Body of pancreas (tissue), 4 donors: ENCODE results near the gene PRKAG2. TPM values are rescaled to one million over a fixed set of nuclear protein-coding genes. Genes with fewer than 3 reads are reported as not detected.

Source experiments
- ATAC-seq: fragments of 150-250 bp; one replicate; pipeline ENCODE4 v1.9.1; 2016
- DNase-seq, 4 donors: peaks; one replicate each; pipeline ENCODE4 v3.0.0-alpha.2; 2019
- H3K27ac ChIP-seq, 4 donors: fragments of 200-600 bp; sonication (generic); 1 replicate in 3 of 4; 2 replicates in 1 of 4; pipeline versions ENCODE4 v1.5.1 to v1.6.1; 2016 to 2019; ENCODE audit warnings: mild to moderate bottlenecking in 1 of 4, mixed read lengths in 1 of 4, moderate library complexity in 1 of 4
- H3K27me3 ChIP-seq, 2 donors: fragments of 200-600 bp; sonication (generic); one replicate each; pipeline ENCODE4 v1.6.0; 2016; ENCODE audit warnings: mild to moderate bottlenecking in 1 of 2
- H3K36me3 ChIP-seq, 2 donors: fragments of 200-600 bp; sonication (generic); replicated peaks in 1 of 2; 2 replicates each; pipeline ENCODE4 v1.5.1; 2016; ENCODE audit warnings: low read depth in 2 of 2; ENCODE audit not compliant: insufficient read depth in 1 of 2
- H3K4me1 ChIP-seq: fragments of 200-600 bp; sonication (generic); one replicate; pipeline ENCODE4 v1.6.0; 2016
- H3K4me3 ChIP-seq, 2 donors: fragments of 200-600 bp; sonication (generic); 1 replicate in 1 of 2; 2 replicates in 1 of 2; pipeline ENCODE4 v1.5.1; 2016 to 2019
- H3K9me3 ChIP-seq, 3 donors: fragments of 200-600 bp; sonication (generic); 1 replicate in 2 of 3; 2 replicates in 1 of 3; pipeline ENCODE4 v1.5.1; 2016
- POLR2A ChIP-seq, 3 donors: fragments of 450-650 bp; IDR thresholded peaks; one replicate each; pipeline ENCODE4 v1.6.1; 2016; ENCODE audit warnings: antibody characterized with exemption in 3 of 3, mild to moderate bottlenecking in 2 of 3
- WGBS, 2 donors: methylation state at CpG; one replicate each; pipeline ENCODE4 v1.1.5; 2017; 5-methylcytosine and 5-hydroxymethylcytosine counted together
- intact Hi-C: fragments of 100-400 bp; cut with DNase I; formaldehyde crosslinking; loops from one replicate; pipeline ENCODE4 v1.15.1; 2023
- total RNA-seq, 2 donors: library from RNA; depleted of rRNA; stranded (reverse); fragments of >200 nt; gene quantifications; one replicate each; pipeline ENCODE4 v1.1.0, GENCODE V29; 2016
- TF ChIP-seq, protein P1 (sequence below), 7 experiments: fragments of 450-650 bp in 4 of 7; fragments of 200-600 bp in 3 of 7; sonication (generic) in 3 of 7; IDR thresholded peaks; one replicate each; pipeline ENCODE4 v1.5.1; 2016 to 2019; ENCODE audit warnings: antibody characterized with exemption in 7 of 7

The PRKAG2 gene
- total RNA-seq, 2 donors from 2014 or later: 9.9 to 24.4 TPM

DNA sequence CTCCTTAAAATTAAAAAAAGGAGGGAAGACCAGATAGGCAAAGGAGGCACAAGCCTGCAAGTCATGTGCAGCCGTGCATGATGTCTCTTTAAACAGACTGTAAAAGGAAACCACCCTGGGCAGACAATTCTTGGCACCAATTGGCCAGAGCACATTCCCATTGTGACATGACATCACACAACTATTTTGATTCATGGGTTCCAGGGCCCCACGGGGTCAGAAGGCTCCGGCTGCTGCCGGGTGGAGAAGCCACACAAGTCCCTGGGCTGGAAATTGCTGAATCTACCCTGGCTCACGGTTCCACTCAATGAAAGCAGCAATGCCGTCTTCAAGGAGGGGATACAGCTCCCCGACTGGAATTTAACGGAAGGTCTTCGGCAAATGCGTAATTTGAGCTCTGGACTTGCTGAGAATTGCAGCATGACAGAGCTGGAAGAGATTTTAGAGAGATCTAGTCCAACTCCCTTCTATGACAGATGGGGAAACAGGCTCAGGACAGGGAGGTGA is 140.5 kb downstream of the PRKAG2 start:
- no peak overlapping the region for H3K4me3 ChIP-seq
- ATAC-seq: peak; percentile 92
- H3K36me3 ChIP-seq: no peaks in the 10 kb centered on the region
- intact Hi-C loops: no loop called here
- peak overlapping the region in 3 of 4 donors; percentile 60 to 72 (median 64) for H3K27ac ChIP-seq
- H3K4me1 ChIP-seq: no peaks in the 10 kb centered on the region
- no peaks in the 10 kb centered on the region for H3K9me3 ChIP-seq
- H3K27me3 ChIP-seq: no peaks in the 10 kb centered on the region
- TF ChIP-seq, protein P1, sequence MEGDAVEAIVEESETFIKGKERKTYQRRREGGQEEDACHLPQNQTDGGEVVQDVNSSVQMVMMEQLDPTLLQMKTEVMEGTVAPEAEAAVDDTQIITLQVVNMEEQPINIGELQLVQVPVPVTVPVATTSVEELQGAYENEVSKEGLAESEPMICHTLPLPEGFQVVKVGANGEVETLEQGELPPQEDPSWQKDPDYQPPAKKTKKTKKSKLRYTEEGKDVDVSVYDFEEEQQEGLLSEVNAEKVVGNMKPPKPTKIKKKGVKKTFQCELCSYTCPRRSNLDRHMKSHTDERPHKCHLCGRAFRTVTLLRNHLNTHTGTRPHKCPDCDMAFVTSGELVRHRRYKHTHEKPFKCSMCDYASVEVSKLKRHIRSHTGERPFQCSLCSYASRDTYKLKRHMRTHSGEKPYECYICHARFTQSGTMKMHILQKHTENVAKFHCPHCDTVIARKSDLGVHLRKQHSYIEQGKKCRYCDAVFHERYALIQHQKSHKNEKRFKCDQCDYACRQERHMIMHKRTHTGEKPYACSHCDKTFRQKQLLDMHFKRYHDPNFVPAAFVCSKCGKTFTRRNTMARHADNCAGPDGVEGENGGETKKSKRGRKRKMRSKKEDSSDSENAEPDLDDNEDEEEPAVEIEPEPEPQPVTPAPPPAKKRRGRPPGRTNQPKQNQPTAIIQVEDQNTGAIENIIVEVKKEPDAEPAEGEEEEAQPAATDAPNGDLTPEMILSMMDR (IDR thresholded peaks at IDR 0.05): peak in 2 of 7 experiments; percentile 12 to 18
- peak in 2 of 3 donors; percentile 33 to 59 for TF ChIP-seq POLR2A (IDR thresholded peaks at IDR 0.05)
- peak; percentile 54 to 71 (median 66) for DNase-seq
- 37 to 46% methylated on average over 10 of the region's 10 CpGs for WGBS, 2 donors

- peak overlapping the region in 3 of 4 donors; percentile 60 to 72 (median 64) for H3K27ac ChIP-seq
- no peak for DNase-seq
- intact Hi-C loops: no loop called here
Measured at GRCh38 chr7:151735851-151736402, 141.0 kb downstream of the PRKAG2 start.

DNA sequence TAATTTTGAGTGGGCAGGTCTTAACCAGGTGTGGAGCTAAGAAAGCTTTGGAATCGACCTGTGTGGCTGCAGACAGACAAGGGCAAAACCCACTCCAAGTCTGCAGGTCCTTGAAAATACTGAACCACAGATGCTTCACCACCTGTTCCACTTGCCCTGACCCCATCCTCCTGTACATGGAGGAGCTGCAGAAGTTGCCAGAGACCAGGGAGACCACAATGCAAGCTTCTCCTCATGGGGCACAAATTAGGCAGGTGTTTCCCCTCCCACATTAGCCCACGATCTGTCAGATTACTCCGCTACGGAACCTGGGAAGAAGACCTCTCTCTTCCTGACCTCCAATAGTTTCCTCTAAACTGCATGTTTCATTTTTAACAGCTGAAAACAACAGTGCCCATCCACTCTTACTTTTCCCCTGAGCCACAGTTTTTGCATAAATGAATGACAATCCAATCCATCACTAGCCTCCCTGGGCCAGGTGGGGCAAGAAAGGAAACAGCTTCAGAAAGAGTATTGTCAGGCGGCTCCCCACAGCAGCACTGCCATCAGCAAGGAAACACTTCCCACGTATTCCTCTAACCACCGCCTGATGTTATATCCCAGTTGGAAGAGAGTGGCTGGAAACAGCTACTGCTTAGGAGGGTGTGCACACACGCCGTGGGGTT is 141.6 kb downstream of the PRKAG2 start:
- no peak overlapping the region for H3K27ac ChIP-seq
- TF ChIP-seq POLR2A (IDR thresholded peaks at IDR 0.05): no peak
- TF ChIP-seq, protein P1 (IDR thresholded peaks at IDR 0.05): no peak
- intact Hi-C loops: no loop called here
- no peaks in the 10 kb centered on the region for H3K4me1 ChIP-seq
- H3K36me3 ChIP-seq: no peaks in the 10 kb centered on the region
- DNase-seq (no peak), ATAC-seq (no peak)
- H3K4me3 ChIP-seq: no peak overlapping the region
- H3K27me3 ChIP-seq: no peaks in the 10 kb centered on the region
- whole genome bisulfite sequencing, 2 donors: 75 to 78% methylated on average over 9 of the region's 9 CpGs
- no peaks in the 10 kb centered on the region for H3K9me3 ChIP-seq

More at GRCh38 chr7:151735851-151736402, 141.0 kb downstream of the PRKAG2 start:
- Histone ChIP-seq H3K4me1 (no peaks in the 10 kb centered on the region), H3K27me3 (no peaks in the 10 kb centered on the region), H3K4me3 (no peak overlapping the region), H3K36me3 (no peaks in the 10 kb centered on the region), H3K9me3 (no peaks in the 10 kb centered on the region)
- TF ChIP-seq, protein P1 (IDR thresholded peaks at IDR 0.05): no peak
- no peak for TF ChIP-seq POLR2A (IDR thresholded peaks at IDR 0.05)
- peak; percentile 53 for ATAC-seq
- WGBS, 2 donors: 69 to 71% methylated on average over 11 to 25 of the region's 25 CpGs

GRCh38 chr7:151732834-151733592 is 143.9 kb downstream of the PRKAG2 start:
- ATAC-seq (no peak), DNase-seq (no peak)
- WGBS, 2 donors: 93 to 98% methylated on average over 8 to 9 of the region's 9 CpGs
- TF ChIP-seq, protein P1 (IDR thresholded peaks at IDR 0.05): no peak
- TF ChIP-seq POLR2A (IDR thresholded peaks at IDR 0.05): no peak
- no peaks in the 10 kb centered on the region for H3K4me1 ChIP-seq
- no peak overlapping the region for H3K4me3 ChIP-seq
- intact Hi-C loops: no loop called here
- no peaks in the 10 kb centered on the region for H3K27me3 ChIP-seq
- no peaks in the 10 kb centered on the region for H3K36me3 ChIP-seq
- H3K9me3 ChIP-seq: no peaks in the 10 kb centered on the region
- no peak overlapping the region for H3K27ac ChIP-seq
